Aorta (tissue), 5 donors: Measurements from ENCODE around the gene USP3. TPM values are rescaled to one million over a fixed set of nuclear protein-coding genes. Genes with fewer than 3 reads are reported as not detected.
A peak's percentile ranks its signal among the peaks of the same experiment; 100 is the strongest.

ENCODE experiments used
- ATAC-seq: fragments of 200-7000 bp; cut with Tn5 transposase; one replicate; pipeline ENCODE4 v1.9.1; 2022; ENCODE audit warnings: moderate library complexity; ENCODE audit not compliant: low FRiP score
- DNase-seq, 2 donors: peaks; one replicate each; pipeline ENCODE4 v3.0.0-alpha.2; 2020
- H3K27ac ChIP-seq, 2 donors: one replicate each; pipeline ENCODE4 v1.5.1; 2013; ENCODE audit warnings: low read length in 2 of 2, mild to moderate bottlenecking in 2 of 2, moderate library complexity in 2 of 2, control low read depth in 1 of 2, inconsistent platforms in 1 of 2, low read depth in 1 of 2
- H3K27me3 ChIP-seq, 2 donors: one replicate each; pipeline ENCODE4 v1.6.1; 2013; ENCODE audit warnings: control low read depth in 1 of 2, low read length in 1 of 2, mild to moderate bottlenecking in 1 of 2, moderate library complexity in 1 of 2; ENCODE audit not compliant: insufficient read depth in 2 of 2, control insufficient read depth in 1 of 2
- H3K36me3 ChIP-seq, 2 donors: one replicate each; pipeline ENCODE4 v1.6.1; 2013; ENCODE audit warnings: control low read depth in 1 of 2, low read length in 1 of 2, mild to moderate bottlenecking in 1 of 2; ENCODE audit not compliant: insufficient read depth in 2 of 2, control insufficient read depth in 1 of 2
- H3K4me1 ChIP-seq, 2 donors: one replicate each; pipeline ENCODE4 v1.6.1; 2013; ENCODE audit warnings: low read length in 2 of 2, control low read depth in 1 of 2, mild to moderate bottlenecking in 1 of 2, moderate library complexity in 1 of 2; ENCODE audit not compliant: insufficient read depth in 2 of 2, control insufficient read depth in 1 of 2
- H3K4me3 ChIP-seq, 2 donors: one replicate each; pipeline ENCODE4 v1.5.1; 2013; ENCODE audit warnings: low read length in 2 of 2, control low read depth in 1 of 2, mild to moderate bottlenecking in 1 of 2
- H3K9me3 ChIP-seq: one replicate; pipeline ENCODE4 v1.6.1; 2013; ENCODE audit warnings: mild to moderate bottlenecking, low read length; ENCODE audit not compliant: control insufficient read depth
- WGBS, 2 donors: extraction: QIAGEN DNeasy Blood & Tissue Kit; methylation state at CpG; one replicate each; pipeline ENCODE4 v1.1.7; 2013; 5-methylcytosine and 5-hydroxymethylcytosine counted together
- intact Hi-C, 2 donors: fragments of 100-400 bp; cut with DNase I; formaldehyde crosslinking; loops; one replicate each; pipeline versions ENCODE4 v1.14.2 to v1.15.0; 2022
- polyA plus RNA-seq, 2 donors: library from polyadenylated mRNA; stranded (reverse); fragments of 200-250 nt; gene quantifications; one replicate each; pipeline ENCODE4 v1.2.3, GENCODE V29; 2013
- total RNA-seq, 2 donors: library from RNA; stranded (reverse); fragmentation: NEBNext Ultra II Directional; extraction: Animal tissue kit (Norgen Biotek cat#: 25700); gene quantifications; one replicate each; pipeline ENCODE4 v1.2.1, GENCODE V29; 2021
- donor health status: healthy with polysubstance abuse.
- donor health status: Bipolar disorder and iron deficiency.
- donor health status: DM: no; HTN: no; CAD: no.
- donor health status: DM: no; HTN: no; CAD: no.
- donor health status: DM: yes; HTN: yes; CAD: no.

USP3 gene
- total and polyA plus RNA-seq, 4 donors: 16.3 to 60.0 (median 37.9) TPM

DNA sequence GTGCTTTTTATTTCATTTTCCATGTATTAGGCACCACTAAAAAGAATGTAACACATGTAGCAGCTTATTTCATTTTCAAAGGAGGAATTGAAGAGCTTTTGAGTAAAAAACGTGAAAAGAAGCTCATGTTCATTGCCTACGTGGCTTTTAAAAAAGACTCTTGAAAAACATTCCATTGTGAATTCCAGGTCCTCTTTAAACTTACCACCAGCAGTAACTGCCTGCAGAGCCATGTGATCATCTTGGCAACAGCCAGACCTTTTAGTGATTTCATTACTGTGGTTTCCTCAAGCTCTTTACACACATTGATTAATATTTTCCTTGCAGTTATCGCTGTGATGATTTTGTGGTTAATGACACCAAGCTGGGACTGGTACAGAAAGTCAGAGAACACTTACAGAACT is 49.0 kb downstream of the USP3 start:
- no peak overlapping the region for H3K27ac ChIP-seq
- no peaks in the 10 kb centered on the region for H3K27me3 ChIP-seq
- peak; percentile 84 for ATAC-seq
- WGBS, 2 donors: 1 to 3% methylated on average over 3 of the region's 3 CpGs
- peaks cover 0 to 3% of the 10 kb centered on the region in 2 donors for H3K36me3 ChIP-seq
- H3K9me3 ChIP-seq: no peaks in the 10 kb centered on the region
- no peak for DNase-seq
- peak overlapping the region in 1 of 2 donors; percentile 34 for H3K4me3 ChIP-seq
- intact Hi-C loops: loop anchor here (5.0 to 10.0 kb wide), 2 partner anchors 46 to 49 kb away; partner anchors contain the start of gene USP3 (in 1 of the 2)
- H3K4me1 ChIP-seq: peaks cover 2 to 3% of the 10 kb centered on the region in 2 donors

DNA sequence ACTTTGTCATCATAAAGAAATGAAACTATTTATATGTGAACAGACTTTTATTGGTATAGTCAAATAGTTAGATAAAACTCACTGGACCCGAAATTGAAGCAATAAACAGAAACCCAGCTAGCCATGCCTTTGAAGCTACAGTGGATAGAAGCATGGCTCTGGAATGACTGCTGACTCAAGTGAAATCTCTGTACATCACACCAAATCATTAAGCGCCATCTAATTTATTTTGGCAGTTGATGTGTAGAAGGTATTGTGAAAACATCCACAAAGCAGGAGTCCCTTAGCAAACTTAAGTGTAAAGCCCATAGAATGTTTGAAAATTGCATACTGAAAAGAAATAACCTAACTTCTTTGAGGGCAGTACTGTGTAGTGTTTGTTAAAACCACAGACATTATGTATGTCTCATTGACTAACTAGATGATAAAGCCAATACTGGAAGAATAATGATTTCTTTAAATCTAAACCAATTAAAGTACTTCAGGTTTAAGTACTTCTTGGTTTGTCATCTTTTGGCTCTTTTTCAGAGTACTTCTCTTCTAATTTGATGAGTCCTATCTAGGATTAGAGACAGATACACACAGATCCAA is 50.0 kb downstream of the USP3 start:
- H3K27me3 ChIP-seq: no peaks in the 10 kb centered on the region
- H3K4me3 ChIP-seq: no peak overlapping the region
- H3K27ac ChIP-seq: no peak overlapping the region
- intact Hi-C loops: loop anchor here (5.0 to 10.0 kb wide), 2 partner anchors 47 to 50 kb away; partner anchors contain the start of gene USP3 (in 1 of the 2)
- DNase-seq: no peak
- WGBS, 2 donors: 77 to 79% methylated on average over 2 of the region's 2 CpGs
- H3K4me1 ChIP-seq: peaks cover 2 to 3% of the 10 kb centered on the region in 2 donors
- ATAC-seq: no peak
- peaks cover 0 to 3% of the 10 kb centered on the region in 2 donors for H3K36me3 ChIP-seq
- H3K9me3 ChIP-seq: no peaks in the 10 kb centered on the region

DNA sequence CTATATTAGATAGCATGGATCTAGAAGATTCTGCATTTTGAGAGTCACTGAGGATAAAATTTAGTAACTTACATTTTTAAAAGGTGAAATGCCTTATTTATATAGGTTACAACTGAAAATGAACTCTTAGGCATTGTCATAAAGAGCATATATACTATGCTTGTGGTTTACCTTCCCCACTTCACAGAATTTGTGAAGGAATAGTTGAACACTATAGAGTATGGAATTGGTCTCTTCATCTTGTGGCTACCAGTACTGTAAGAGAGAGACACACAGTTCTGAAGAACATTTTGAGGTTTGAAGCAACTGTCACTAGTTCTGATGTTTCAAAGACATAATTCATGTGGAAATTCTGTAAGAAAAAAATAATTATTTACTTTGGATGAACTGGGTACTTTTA is 51.1 kb downstream of the USP3 start:
- peaks cover 0 to 3% of the 10 kb centered on the region in 2 donors for H3K36me3 ChIP-seq
- intact Hi-C loops: loop anchor here in 1 of 2 donors (5.0 to 10.0 kb wide), 2 partner anchors 37 to 51 kb away; partner anchors contain the start of gene USP3

DNA sequence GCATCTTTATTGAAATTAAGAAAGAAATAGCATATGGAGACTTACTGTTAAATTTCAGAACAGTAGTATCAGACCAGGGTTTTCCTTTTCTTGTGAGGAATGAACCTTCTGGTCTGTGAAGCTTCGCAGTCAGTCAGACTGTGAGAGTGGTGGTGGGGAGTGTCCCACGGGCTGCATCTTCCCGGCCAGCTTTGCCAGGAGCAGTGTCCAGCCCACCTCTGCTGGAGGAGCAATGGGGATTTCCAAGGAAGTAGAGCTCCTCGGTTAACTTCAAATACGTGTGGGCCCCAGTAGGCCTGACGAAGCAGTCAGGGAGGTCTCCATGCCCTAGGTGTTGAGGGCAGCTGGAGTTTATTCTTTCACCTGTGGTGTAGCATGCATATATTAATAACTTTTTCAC is 51.9 kb downstream of the USP3 start:
- 73 to 80% methylated on average over 6 of the region's 6 CpGs for WGBS, 2 donors
- Histone ChIP-seq H3K36me3 (peaks cover 0 to 3% of the 10 kb centered on the region in 2 donors), H3K9me3 (no peaks in the 10 kb centered on the region), H3K27me3 (no peaks in the 10 kb centered on the region), H3K4me1 (peaks cover 2 to 3% of the 10 kb centered on the region in 2 donors), H3K4me3 (no peak overlapping the region), H3K27ac (no peak overlapping the region)
- ATAC-seq (no peak), DNase-seq (no peak)
- intact Hi-C loops: loop anchor here in 1 of 2 donors (5.0 to 10.0 kb wide), 2 partner anchors 36 to 51 kb away; partner anchors contain the start of gene USP3

More for the DNA sequence above, 51.1 kb downstream of the USP3 start:
- no peak overlapping the region for H3K4me3 ChIP-seq
- H3K27me3 ChIP-seq: no peaks in the 10 kb centered on the region
- H3K4me1 ChIP-seq: peaks cover 2 to 3% of the 10 kb centered on the region in 2 donors
- no peak for DNase-seq
- H3K27ac ChIP-seq: no peak overlapping the region
- ATAC-seq: no peak
- no peaks in the 10 kb centered on the region for H3K9me3 ChIP-seq

DNA sequence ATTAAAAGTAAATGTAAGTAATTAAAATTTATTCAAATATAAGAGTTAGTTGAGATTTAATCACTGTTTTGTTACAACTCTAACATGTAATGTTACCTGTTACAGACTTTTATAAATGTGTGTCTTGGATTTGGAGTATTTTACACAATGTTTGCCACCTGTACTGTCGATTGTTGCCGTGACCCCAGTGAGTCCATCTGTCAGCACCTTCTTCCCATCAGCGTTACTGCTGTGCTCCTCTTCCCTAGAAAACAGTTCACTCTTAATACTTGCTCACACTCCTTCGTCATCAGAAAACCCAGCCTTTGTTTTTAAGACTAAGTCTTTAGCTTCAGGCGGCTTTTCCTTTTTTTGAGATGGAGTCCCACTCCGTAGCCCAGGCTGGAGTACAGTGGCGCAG is 52.3 kb downstream of the USP3 start:
- Histone ChIP-seq H3K9me3 (no peaks in the 10 kb centered on the region), H3K4me1 (peaks cover 2 to 3% of the 10 kb centered on the region in 2 donors), H3K36me3 (peaks cover 0 to 3% of the 10 kb centered on the region in 2 donors), H3K4me3 (no peak overlapping the region), H3K27ac (no peak overlapping the region), H3K27me3 (no peaks in the 10 kb centered on the region)
- no peak for DNase-seq
- WGBS, 2 donors: 98 to 99% methylated on average over 7 of the region's 7 CpGs
- intact Hi-C loops: loop anchor here in 1 of 2 donors (5.0 to 10.0 kb wide), 2 partner anchors 36 to 52 kb away; partner anchors contain the start of gene USP3
- ATAC-seq: no peak

DNA sequence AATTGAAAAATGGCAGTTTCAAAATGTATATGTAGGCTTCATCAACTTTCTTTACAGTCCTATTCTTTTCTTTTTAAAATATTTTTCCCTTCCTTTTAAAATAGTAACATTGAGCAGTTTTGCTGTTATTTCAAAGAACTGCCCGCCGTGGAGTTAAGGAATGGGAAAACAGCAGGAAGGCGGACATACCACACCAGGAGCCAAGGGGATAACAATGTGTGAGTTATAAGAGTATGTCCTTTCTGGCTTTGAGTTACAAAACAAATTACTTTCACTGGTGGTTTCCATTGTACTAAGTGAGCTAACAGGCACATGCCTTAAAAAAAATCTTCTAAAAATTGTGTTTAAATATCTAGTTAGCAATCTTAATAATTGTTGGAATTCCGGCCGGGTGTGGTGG is 55.4 kb downstream of the USP3 start:
- Histone ChIP-seq H3K36me3 (peaks cover 0 to 3% of the 10 kb centered on the region in 2 donors), H3K27ac (no peak overlapping the region), H3K9me3 (no peaks in the 10 kb centered on the region), H3K27me3 (no peaks in the 10 kb centered on the region), H3K4me3 (no peak overlapping the region), H3K4me1 (no peaks in the 10 kb centered on the region)
- intact Hi-C loops: loop anchor here in 1 of 2 donors (5.0 to 10.0 kb wide), 2 partner anchors 33 to 55 kb away; partner anchors contain the start of gene USP3
- ATAC-seq (no peak), DNase-seq (no peak)
- WGBS, 2 donors: 87 to 92% methylated on average over 5 of the region's 5 CpGs

DNA sequence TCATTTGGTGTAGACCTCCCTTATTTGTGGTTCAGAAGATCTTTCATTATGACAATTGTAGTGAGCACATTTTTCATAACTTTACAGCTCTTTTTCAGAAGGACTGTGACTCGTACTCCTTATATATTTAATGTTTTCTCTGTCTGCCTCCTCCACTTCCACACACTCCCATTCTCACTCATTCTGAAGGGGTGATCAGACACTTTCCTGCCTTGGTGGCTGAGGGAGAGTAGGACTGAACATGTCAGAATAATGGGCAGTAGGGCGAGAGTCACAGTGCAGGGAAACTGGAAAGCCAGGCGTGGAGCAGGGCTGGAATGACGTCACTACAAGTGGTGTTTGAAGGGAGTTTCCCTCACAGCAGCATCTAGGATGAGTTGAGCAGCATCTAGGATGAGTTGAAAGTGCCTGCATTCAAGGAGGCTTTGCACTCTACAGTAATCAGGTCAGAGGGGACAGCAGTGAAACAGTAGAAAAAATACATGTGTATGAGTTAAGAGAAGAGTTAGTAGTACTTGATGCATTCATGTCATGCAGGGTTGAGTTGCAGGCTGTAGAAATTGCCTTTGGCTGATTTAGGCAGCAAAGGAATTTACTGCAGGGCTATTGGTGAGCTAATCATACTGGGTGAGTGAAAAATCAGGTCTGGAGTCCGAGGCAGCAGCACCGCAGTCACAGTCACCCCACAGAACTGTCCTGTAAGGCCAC is 56.5 kb downstream of the USP3 start:
- H3K36me3 ChIP-seq: peaks cover 0 to 5% of the 10 kb centered on the region in 2 donors
- H3K27me3 ChIP-seq: no peaks in the 10 kb centered on the region
- WGBS, 2 donors: 83 to 94% methylated on average over 6 of the region's 6 CpGs
- H3K27ac ChIP-seq: no peak overlapping the region
- intact Hi-C loops: no loop called here
- no peak overlapping the region for H3K4me3 ChIP-seq
- DNase-seq (no peak), ATAC-seq (no peak)
- no peaks in the 10 kb centered on the region for H3K9me3 ChIP-seq
- no peaks in the 10 kb centered on the region for H3K4me1 ChIP-seq

DNA sequence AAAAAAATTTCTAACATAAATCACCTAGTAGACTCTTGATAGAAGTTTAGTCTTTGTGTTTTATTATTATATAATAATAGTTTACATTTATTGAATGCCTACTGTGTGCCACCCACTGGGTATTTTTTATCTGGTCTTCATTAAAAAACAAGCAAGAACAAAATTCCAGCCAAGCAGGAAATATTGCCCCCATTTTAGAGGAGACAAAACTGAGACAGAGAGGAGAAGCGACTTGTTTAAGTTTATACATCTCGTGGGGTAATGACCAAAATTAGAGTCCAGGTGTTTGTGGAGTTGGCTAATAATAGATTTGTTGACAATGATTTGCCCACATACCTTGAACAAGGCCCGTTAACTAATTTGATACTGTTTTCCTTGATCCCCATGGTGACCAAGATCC is 59.7 kb downstream of the USP3 start:
- H3K27ac ChIP-seq: no peak overlapping the region
- WGBS, 2 donors: 32 to 57% methylated on average over 3 of the region's 3 CpGs
- no peaks in the 10 kb centered on the region for H3K4me1 ChIP-seq
- H3K4me3 ChIP-seq: no peak overlapping the region
- DNase-seq (no peak), ATAC-seq (no peak)
- intact Hi-C loops: no loop called here
- no peaks in the 10 kb centered on the region for H3K27me3 ChIP-seq
- no peaks in the 10 kb centered on the region for H3K9me3 ChIP-seq
- peaks cover 0 to 3% of the 10 kb centered on the region in 2 donors for H3K36me3 ChIP-seq
